Lower lobe of right lung (tissue), 2 donors: ENCODE measurements around the gene MYCBPAP. TPM values are rescaled to one million over a fixed set of nuclear protein-coding genes. Genes with fewer than 3 reads are reported as not detected.

Experiments used
- ATAC-seq, 2 donors: fragments of 200-7000 bp; cut with Tn5 transposase; one replicate each; pipeline ENCODE4 v1.9.1; 2020 to 2022; ENCODE audit warnings: mild to moderate bottlenecking in 2 of 2, moderate library complexity in 2 of 2
- DNase-seq: peaks from one replicate; pipeline ENCODE4 v3.0.0-alpha.2; 2020
- H3K27ac ChIP-seq: fragments of 200-600 bp; one replicate; pipeline ENCODE4 v1.8.0; 2022
- H3K27me3 ChIP-seq: fragments of 200-600 bp; one replicate; pipeline ENCODE4 v1.8.0; 2022; ENCODE audit warnings: low read depth
- H3K36me3 ChIP-seq: fragments of 200-600 bp; one replicate; pipeline ENCODE4 v1.8.0; 2022; ENCODE audit warnings: mild to moderate bottlenecking
- H3K4me1 ChIP-seq: fragments of 200-600 bp; one replicate; pipeline ENCODE4 v1.8.0; 2022
- H3K4me3 ChIP-seq: fragments of 200-600 bp; one replicate; pipeline ENCODE4 v1.8.0; 2022; ENCODE audit warnings: mild to moderate bottlenecking
- H3K9me3 ChIP-seq: fragments of 200-600 bp; one replicate; pipeline ENCODE4 v1.8.0; 2022
- CTCF ChIP-seq: fragments of 200-600 bp; IDR thresholded peaks from one replicate; pipeline ENCODE4 v1.8.0; 2022; ENCODE audit warnings: antibody characterized with exemption, mild to moderate bottlenecking
- intact Hi-C: fragments of 100-400 bp; cut with DNase I; formaldehyde crosslinking; loops from one replicate; pipeline ENCODE4 v1.11.0; 2022
- total RNA-seq: library from RNA; stranded (reverse); fragmentation: NEBNext Ultra II Directional; extraction: Animal tissue kit (Norgen Biotek cat#: 25700); gene quantifications from one replicate; pipeline ENCODE4 v1.2.1, GENCODE V29; 2021
- donor health status: DM: no; HTN: yes; CAD: no; lungs with severe emphysema.

Gene MYCBPAP
- total RNA-seq, 1 donor from 2014 or later = 3.8 TPM

- no peak for DNase-seq
- intact Hi-C loops = loop anchor here (10.0 kb wide), 1 partner anchor 143 kb away; no protein-coding TSS in a partner anchor
Observed at GRCh38 chr17:50551433-50551815, 43.2 kb downstream of the MYCBPAP start.

GRCh38 chr17:50551884-50552283 is 43.6 kb downstream of the MYCBPAP start:
- peaks cover 18% of the 10 kb centered on the region for H3K36me3 ChIP-seq
- no peak for TF ChIP-seq CTCF
- intact Hi-C loops = loop anchor here (10.0 kb wide), 1 partner anchor 143 kb away; no protein-coding TSS in a partner anchor
- H3K27ac ChIP-seq = no peak overlapping the region
- no peak overlapping the region for H3K4me3 ChIP-seq
- H3K9me3 ChIP-seq = no peaks in the 10 kb centered on the region
- peaks cover 11% of the 10 kb centered on the region for H3K4me1 ChIP-seq
- ATAC-seq (no peak), DNase-seq (no peak)
- H3K27me3 ChIP-seq = no peaks in the 10 kb centered on the region

More at GRCh38 chr17:50551433-50551815, 43.2 kb downstream of the MYCBPAP start:
- no peak for ATAC-seq
- H3K36me3 ChIP-seq = peaks cover 18% of the 10 kb centered on the region
- H3K27ac ChIP-seq = no peak overlapping the region
- H3K9me3 ChIP-seq = no peaks in the 10 kb centered on the region
- TF ChIP-seq CTCF = no peak
- H3K4me3 ChIP-seq = no peak overlapping the region
- peaks cover 15% of the 10 kb centered on the region for H3K4me1 ChIP-seq
- no peaks in the 10 kb centered on the region for H3K27me3 ChIP-seq

- DNase-seq (no peak), ATAC-seq (no peak)
- H3K27ac ChIP-seq = no peak overlapping the region
- H3K4me3 ChIP-seq = no peak overlapping the region
- no peaks in the 10 kb centered on the region for H3K9me3 ChIP-seq
- peaks cover 18% of the 10 kb centered on the region for H3K36me3 ChIP-seq
- H3K4me1 ChIP-seq = peaks cover 9% of the 10 kb centered on the region
- TF ChIP-seq CTCF = no peak
- intact Hi-C loops = loop anchor here (10.0 kb wide), 1 partner anchor 141 kb away; no protein-coding TSS in a partner anchor
- peaks cover 14% of the 10 kb centered on the region for H3K27me3 ChIP-seq
Observed at GRCh38 chr17:50554201-50554600, 46.0 kb downstream of the MYCBPAP start.

- Histone ChIP-seq H3K36me3 (peaks cover 10% of the 10 kb centered on the region), H3K27me3 (peaks cover 40% of the 10 kb centered on the region), H3K9me3 (no peaks in the 10 kb centered on the region), H3K27ac (no peak overlapping the region), H3K4me1 (peaks cover 30% of the 10 kb centered on the region), H3K4me3 (no peak overlapping the region)
- ATAC-seq (no peak), DNase-seq (no peak)
- intact Hi-C loops = loop anchor here (10.0 kb wide), 1 partner anchor 138 kb away; no protein-coding TSS in a partner anchor
- no peak for TF ChIP-seq CTCF
Observed at GRCh38 chr17:50556803-50557202, 48.6 kb downstream of the MYCBPAP start.

- Histone ChIP-seq H3K4me1 (peaks cover 37% of the 10 kb centered on the region), H3K27ac (no peak overlapping the region), H3K27me3 (peaks cover 48% of the 10 kb centered on the region), H3K36me3 (peaks cover 7% of the 10 kb centered on the region), H3K9me3 (no peaks in the 10 kb centered on the region), H3K4me3 (no peak overlapping the region)
- intact Hi-C loops = loop anchor here (10.0 kb wide), 1 partner anchor 137 kb away; no protein-coding TSS in a partner anchor
- no peak for TF ChIP-seq CTCF
- DNase-seq (no peak), ATAC-seq (no peak)
Observed at GRCh38 chr17:50557630-50558029, 49.4 kb downstream of the MYCBPAP start.
